Trophoblast cell (in vitro differentiated cells and primary cell): ENCODE data around the gene GGTLC2.
"Not testable (repeated sequence)": the region's sequence is repeated elsewhere in the genome, so short reads cannot be mapped to it uniquely, and the experiment has no call there.

Source experiments
- DNase-seq, 2 donors: peaks; one replicate each; pipeline ENCODE4 v3.0.0-alpha.2; 2016
- H2AFZ ChIP-seq: 2 replicates; pipeline ENCODE4 v1.6.1; 2013; ENCODE audit warnings: low read length, moderate library complexity, mild to moderate bottlenecking; ENCODE audit not compliant: insufficient read depth, poor library complexity
- H2AK5ac ChIP-seq: 2 replicates; pipeline ENCODE4 v1.6.1; 2013; ENCODE audit warnings: mild to moderate bottlenecking, low read length
- H2BK120ac ChIP-seq: 2 replicates; pipeline ENCODE4 v1.6.1; 2013; ENCODE audit warnings: low read length, mild to moderate bottlenecking, moderate library complexity; ENCODE audit not compliant: insufficient read depth, poor library complexity
- H2BK12ac ChIP-seq: 2 replicates; pipeline ENCODE4 v1.6.1; 2013; ENCODE audit warnings: mild to moderate bottlenecking, low read length, moderate library complexity
- H2BK5ac ChIP-seq: 2 replicates; pipeline ENCODE4 v1.6.1; 2013; ENCODE audit warnings: low read length, low read depth, moderate library complexity, mild to moderate bottlenecking; ENCODE audit not compliant: poor library complexity
- H3K14ac ChIP-seq: 2 replicates; pipeline ENCODE4 v1.6.1; 2013; ENCODE audit warnings: mild to moderate bottlenecking, low read length
- H3K18ac ChIP-seq: 2 replicates; pipeline ENCODE4 v1.6.1; 2013; ENCODE audit warnings: mild to moderate bottlenecking, low read length
- H3K23ac ChIP-seq: 2 replicates; pipeline ENCODE4 v1.6.1; 2013; ENCODE audit warnings: low read length
- H3K27ac ChIP-seq: 2 replicates; pipeline ENCODE4 v1.5.1; 2013; ENCODE audit warnings: low read depth, mild to moderate bottlenecking, inconsistent platforms, low read length, moderate library complexity
- H3K27me3 ChIP-seq: 2 replicates; pipeline ENCODE4 v1.6.1; 2013; ENCODE audit warnings: inconsistent platforms, mild to moderate bottlenecking, low read length, moderate library complexity; ENCODE audit not compliant: insufficient read depth
- H3K36me3 ChIP-seq, 2 experiments: 1 replicate in 1 of 2; 2 replicates in 1 of 2; pipeline ENCODE4 v1.6.1; 2013; ENCODE audit warnings: low read length in 2 of 2, mild to moderate bottlenecking in 2 of 2, moderate library complexity in 1 of 2; ENCODE audit not compliant: insufficient read depth in 2 of 2, control insufficient read depth in 1 of 2
- H3K4ac ChIP-seq: 2 replicates; pipeline ENCODE4 v1.6.1; 2013; ENCODE audit warnings: low read depth, mild to moderate bottlenecking, low read length, moderate library complexity
- H3K4me1 ChIP-seq, 2 experiments: 1 replicate in 1 of 2; 2 replicates in 1 of 2; pipeline ENCODE4 v1.6.1; 2013; ENCODE audit warnings: low read length in 2 of 2, mild to moderate bottlenecking in 2 of 2, moderate library complexity in 1 of 2; ENCODE audit not compliant: insufficient read depth in 2 of 2, control insufficient read depth in 1 of 2
- H3K4me2 ChIP-seq: 2 replicates; pipeline ENCODE4 v1.6.1; 2013; ENCODE audit warnings: inconsistent platforms, mild to moderate bottlenecking, low read length, moderate library complexity
- H3K4me3 ChIP-seq: 2 replicates; pipeline ENCODE4 v1.5.1; 2013; ENCODE audit warnings: mild to moderate bottlenecking, low read depth, low read length, inconsistent platforms
- H3K79me1 ChIP-seq: one replicate; pipeline ENCODE4 v1.6.1; 2013; ENCODE audit warnings: low read length
- H3K79me2 ChIP-seq: 2 replicates; pipeline ENCODE4 v1.6.1; 2013; ENCODE audit warnings: low read length, mild to moderate bottlenecking; ENCODE audit not compliant: control insufficient read depth, insufficient read depth, poor library complexity
- H3K9ac ChIP-seq: 2 replicates; pipeline ENCODE4 v1.6.1; 2013; ENCODE audit warnings: mild to moderate bottlenecking, low read length
- H3K9me3 ChIP-seq: 2 replicates; pipeline ENCODE4 v1.6.1; 2013; ENCODE audit warnings: low read depth, mild to moderate bottlenecking, control low read depth, inconsistent platforms, low read length; ENCODE audit not compliant: insufficient read depth
- H4K12ac ChIP-seq: 2 replicates; pipeline ENCODE4 v1.6.1; 2013; ENCODE audit warnings: low read depth, mild to moderate bottlenecking, low read length, moderate library complexity
- H4K8ac ChIP-seq: 2 replicates; pipeline ENCODE4 v1.6.1; 2013; ENCODE audit warnings: low read depth, mild to moderate bottlenecking, low read length, moderate library complexity
- H4K91ac ChIP-seq: one replicate; pipeline ENCODE4 v1.6.1; 2013; ENCODE audit warnings: low read depth, mild to moderate bottlenecking, low read length, moderate library complexity
- WGBS: extraction: QIAGEN DNeasy Blood & Tissue Kit; methylation state at CpG from one replicate; pipeline ENCODE4 v1.1.7; 2013; ENCODE audit warnings: missing lambda C conversion rate; ENCODE audit not compliant: insufficient read length, insufficient coverage; ENCODE audit errors: extremely low coverage; 5-methylcytosine and 5-hydroxymethylcytosine counted together

The GGTLC2 gene

GRCh38 chr22:22653677-22654381 lies 9.4 kb downstream of the GGTLC2 start:
- WGBS: no CpG with 5 or more reads among the region's 13 CpGs
- H3K79me2 ChIP-seq, H2BK12ac ChIP-seq, H3K14ac ChIP-seq, H4K12ac ChIP-seq, H2BK120ac ChIP-seq, H3K4ac ChIP-seq, H3K9ac ChIP-seq, DNase-seq, H3K9me3 ChIP-seq, H2AK5ac ChIP-seq, H2BK5ac ChIP-seq, H4K91ac ChIP-seq, H3K4me2 ChIP-seq, H3K27me3 ChIP-seq, H3K18ac ChIP-seq, H3K23ac ChIP-seq, H3K79me1 ChIP-seq, H3K27ac ChIP-seq, H3K4me1 ChIP-seq, H3K4me3 ChIP-seq, H3K36me3 ChIP-seq, H4K8ac ChIP-seq, H2AFZ ChIP-seq: not testable (repeated sequence)

GRCh38 chr22:22655452-22656290 lies 11.3 kb downstream of the GGTLC2 start:
- Histone ChIP-seq H3K9ac (no peak overlapping the region), H4K91ac (no peak overlapping the region), H3K27ac (no peak overlapping the region), H3K4ac (no peak overlapping the region), H4K8ac (no peak overlapping the region), H3K27me3 (no peaks in the 10 kb centered on the region), H2AFZ (no peak overlapping the region), H2AK5ac (no peak overlapping the region), H3K9me3 (peaks cover 3% of the 10 kb centered on the region), H4K12ac (no peak overlapping the region), H3K4me3 (no peak overlapping the region), H3K4me1 (peaks cover 0 to 2% of the 10 kb centered on the region in 2 experiments), H2BK120ac (no peak overlapping the region), H2BK5ac (no peak overlapping the region), H3K79me1 (no peaks in the 10 kb centered on the region), H3K14ac (no peak overlapping the region), H3K79me2 (no peaks in the 10 kb centered on the region), H3K4me2 (no peak overlapping the region), H3K23ac (no peak overlapping the region), H3K36me3 (no peaks in the 10 kb centered on the region), H2BK12ac (no peak overlapping the region), H3K18ac (no peak overlapping the region)
- no peak for DNase-seq
- no CpG with 5 or more reads among the region's 8 CpGs for WGBS

GRCh38 chr22:22657712-22658111 lies 13.3 kb downstream of the GGTLC2 start:
- Histone ChIP-seq H4K91ac (no peak overlapping the region), H3K4ac (no peak overlapping the region), H3K4me1 (no peaks in the 10 kb centered on the region), H3K9me3 (peaks cover 2% of the 10 kb centered on the region), H3K4me2 (no peak overlapping the region), H3K27ac (no peak overlapping the region), H3K36me3 (no peaks in the 10 kb centered on the region), H3K9ac (no peak overlapping the region), H4K8ac (no peak overlapping the region), H2BK120ac (no peak overlapping the region), H3K18ac (no peak overlapping the region), H3K79me2 (no peaks in the 10 kb centered on the region), H2BK5ac (no peak overlapping the region), H3K27me3 (no peaks in the 10 kb centered on the region), H2AK5ac (no peak overlapping the region), H3K4me3 (no peak overlapping the region), H4K12ac (no peak overlapping the region), H3K79me1 (no peaks in the 10 kb centered on the region), H2AFZ (no peak overlapping the region), H3K23ac (no peak overlapping the region), H3K14ac (no peak overlapping the region), H2BK12ac (no peak overlapping the region)
- WGBS: no CpG with 5 or more reads among the region's 1 CpG
- DNase-seq: no peak

- Histone ChIP-seq H3K79me2 (no peaks in the 10 kb centered on the region), H2BK120ac (no peak overlapping the region), H3K18ac (no peak overlapping the region), H3K23ac (no peak overlapping the region), H2AK5ac (no peak overlapping the region), H3K4me3 (no peak overlapping the region), H4K8ac (no peak overlapping the region), H3K36me3 (no peaks in the 10 kb centered on the region), H3K4ac (no peak overlapping the region), H4K91ac (no peak overlapping the region), H3K9me3 (no peaks in the 10 kb centered on the region), H3K9ac (no peak overlapping the region), H4K12ac (no peak overlapping the region), H2AFZ (no peak overlapping the region), H2BK12ac (no peak overlapping the region), H3K79me1 (no peaks in the 10 kb centered on the region), H2BK5ac (no peak overlapping the region), H3K4me2 (no peak overlapping the region), H3K27me3 (no peaks in the 10 kb centered on the region), H3K14ac (no peak overlapping the region), H3K4me1 (no peaks in the 10 kb centered on the region), H3K27ac (no peak overlapping the region)
- WGBS: no CpG with 5 or more reads among the region's 4 CpGs
- DNase-seq: no peak
Measured at GRCh38 chr22:22661275-22661674, 16.9 kb downstream of the GGTLC2 start.
